Psoas muscle (tissue), 8 donors: Measurements from ENCODE around the gene ZPBP2. TPM values are rescaled to one million over a fixed set of nuclear protein-coding genes. Genes with fewer than 3 reads are reported as not detected.
A peak's percentile ranks its signal among the peaks of the same experiment; 100 is the strongest.

Experiments
- ATAC-seq, 4 donors: fragments of 200-7000 bp; cut with Tn5 transposase; one replicate each; pipeline ENCODE4 v1.9.1; 2020; ENCODE audit warnings: moderate library complexity in 3 of 4, mild to moderate bottlenecking in 2 of 4
- DNase-seq, 2 donors: peaks; one replicate each; pipeline ENCODE4 v3.0.0-alpha.2; 2020
- H3K27ac ChIP-seq: fragments of 200-600 bp; one replicate; pipeline ENCODE4 v1.8.0; 2022
- H3K27me3 ChIP-seq, 3 donors: fragments of 200-600 bp in 1 of 3; one replicate each; pipeline versions ENCODE4 v1.6.1 to v1.8.0; 2013 to 2022; ENCODE audit warnings: low read length in 2 of 3, mild to moderate bottlenecking in 2 of 3, moderate library complexity in 1 of 3; ENCODE audit not compliant: insufficient read depth in 3 of 3
- H3K36me3 ChIP-seq, 2 donors: fragments of 200-600 bp in 1 of 2; one replicate each; pipeline versions ENCODE4 v1.6.1 to v1.8.0; 2013 to 2022; ENCODE audit warnings: low read depth in 1 of 2, mild to moderate bottlenecking in 1 of 2, moderate library complexity in 1 of 2; ENCODE audit not compliant: insufficient read depth in 1 of 2
- H3K4me1 ChIP-seq: fragments of 200-600 bp; one replicate; pipeline ENCODE4 v1.8.0; 2022
- H3K4me3 ChIP-seq: fragments of 200-600 bp; one replicate; pipeline ENCODE4 v1.8.0; 2022; ENCODE audit warnings: mild to moderate bottlenecking
- H3K9me3 ChIP-seq: fragments of 200-600 bp; one replicate; pipeline ENCODE4 v1.8.0; 2022
- WGBS, 3 donors: extraction: QIAGEN DNeasy Blood & Tissue Kit; methylation state at CpG; one replicate each; pipeline versions ENCODE4 v1.1.6 to v1.1.7; 2013; 5-methylcytosine and 5-hydroxymethylcytosine counted together
- intact Hi-C, 2 donors: fragments of 100-400 bp; cut with DNase I; formaldehyde crosslinking; loops; one replicate each; pipeline versions ENCODE4 v1.11.0 to v1.14.2; 2022
- polyA plus RNA-seq, 3 donors: library from polyadenylated mRNA; stranded (reverse); fragments of 200-250 nt; gene quantifications; one replicate each; pipeline ENCODE4 v1.2.3, GENCODE V29; 2013
- total RNA-seq, 4 donors: library from RNA; stranded (reverse); fragmentation: NEBNext Ultra II Directional in 2 of 4; extraction: Animal tissue kit (Norgen Biotek cat#: 25700) in 2 of 4; gene quantifications; one replicate each; pipeline versions ENCODE4 v1.2.1 to v1.2.4, GENCODE V29; 2021 to 2023
- TF ChIP-seq, protein P1 (sequence below): fragments of 200-600 bp; IDR thresholded peaks from one replicate; pipeline ENCODE4 v1.8.0; 2022; ENCODE audit warnings: antibody characterized with exemption
- donor health status: healthy with polysubstance abuse.
- donor health status: DM: no; HTN: no; CAD: no; lungs with moderate emphysema.
- donor health status: Bipolar disorder and iron deficiency.
- donor health status: healthy.
- donor health status: DM: yes; HTN: yes; CAD: no.
- donor health status: DM: no; HTN: no; CAD: no.
- donor health status: DM: no; HTN: no; CAD: no.
- donor health status: DM: yes; HTN: yes; CAD: no.

Gene ZPBP2
- total and polyA plus RNA-seq, 7 donors: not detected

DNA sequence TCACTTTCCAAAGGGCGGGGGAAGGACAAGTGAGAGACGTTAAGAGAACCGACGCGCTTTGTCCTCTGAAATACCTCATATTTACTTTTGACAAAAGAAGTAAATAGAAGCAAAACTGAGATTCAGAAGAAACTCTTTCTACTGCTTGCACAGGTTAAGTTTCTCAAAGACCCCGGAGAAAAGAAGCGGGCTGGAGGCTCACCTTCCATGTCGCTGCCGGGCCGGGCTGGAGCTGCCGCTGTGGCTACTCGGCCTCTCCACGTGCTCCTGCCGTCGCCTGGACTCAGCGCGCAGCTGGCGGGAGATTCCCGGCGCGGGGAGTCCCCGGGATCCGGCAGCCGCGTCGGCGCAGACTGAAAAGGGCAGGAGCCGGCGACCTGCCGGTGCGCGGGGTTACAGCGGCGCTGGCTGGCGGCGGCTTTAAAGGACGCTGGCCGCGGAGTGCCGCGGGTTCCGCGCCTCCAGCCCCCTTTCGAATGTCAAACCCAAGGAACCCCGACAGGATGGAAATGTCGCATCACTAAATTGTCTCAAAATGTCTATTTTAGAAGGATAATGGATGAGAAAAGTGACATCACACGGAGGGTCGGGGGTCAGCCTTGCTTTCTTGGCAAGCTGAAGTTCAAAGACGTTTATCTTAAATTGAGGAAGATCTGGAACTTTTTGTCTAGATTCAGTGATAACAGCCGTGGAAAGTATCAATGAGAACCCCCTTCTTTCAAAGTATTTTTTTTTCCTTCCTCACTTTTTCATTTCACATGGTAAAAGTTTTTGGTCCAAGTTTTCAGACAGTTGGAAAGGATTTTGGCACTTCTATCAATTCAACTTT is 3.9 kb upstream of the ZPBP2 start, which contains the start of gene IKZF3:
TSS of gene IKZF3 (minus strand) at position 395 of the 829 bp plus-strand sequence. CDS start at position 209, 186 bp downstream.
- TF ChIP-seq, protein P1, sequence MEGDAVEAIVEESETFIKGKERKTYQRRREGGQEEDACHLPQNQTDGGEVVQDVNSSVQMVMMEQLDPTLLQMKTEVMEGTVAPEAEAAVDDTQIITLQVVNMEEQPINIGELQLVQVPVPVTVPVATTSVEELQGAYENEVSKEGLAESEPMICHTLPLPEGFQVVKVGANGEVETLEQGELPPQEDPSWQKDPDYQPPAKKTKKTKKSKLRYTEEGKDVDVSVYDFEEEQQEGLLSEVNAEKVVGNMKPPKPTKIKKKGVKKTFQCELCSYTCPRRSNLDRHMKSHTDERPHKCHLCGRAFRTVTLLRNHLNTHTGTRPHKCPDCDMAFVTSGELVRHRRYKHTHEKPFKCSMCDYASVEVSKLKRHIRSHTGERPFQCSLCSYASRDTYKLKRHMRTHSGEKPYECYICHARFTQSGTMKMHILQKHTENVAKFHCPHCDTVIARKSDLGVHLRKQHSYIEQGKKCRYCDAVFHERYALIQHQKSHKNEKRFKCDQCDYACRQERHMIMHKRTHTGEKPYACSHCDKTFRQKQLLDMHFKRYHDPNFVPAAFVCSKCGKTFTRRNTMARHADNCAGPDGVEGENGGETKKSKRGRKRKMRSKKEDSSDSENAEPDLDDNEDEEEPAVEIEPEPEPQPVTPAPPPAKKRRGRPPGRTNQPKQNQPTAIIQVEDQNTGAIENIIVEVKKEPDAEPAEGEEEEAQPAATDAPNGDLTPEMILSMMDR: no peak
- 3 to 5% (median 4%) methylated on average over 50 of the region's 50 CpGs for whole genome bisulfite sequencing, 3 donors
- Histone ChIP-seq H3K36me3 (no peaks in the 10 kb centered on the region), H3K27me3 (peaks cover 7 to 81% (median 24%) of the 10 kb centered on the region in 3 donors), H3K4me3 (peak within 1 kb of the TSS; percentile 44), H3K4me1 (peaks cover 8% of the 10 kb centered on the region), H3K27ac (no peak within 1 kb of the TSS), H3K9me3 (no peaks in the 10 kb centered on the region)
- DNase-seq (peak; percentile 46 to 66), ATAC-seq (peak; percentile 65 to 80 (median 74))
- intact Hi-C loops: loop anchor here in 1 of 2 donors (10.0 kb wide), 1 partner anchor 239 kb away; the partner anchor contains the start of gene PPP1R1B

DNA sequence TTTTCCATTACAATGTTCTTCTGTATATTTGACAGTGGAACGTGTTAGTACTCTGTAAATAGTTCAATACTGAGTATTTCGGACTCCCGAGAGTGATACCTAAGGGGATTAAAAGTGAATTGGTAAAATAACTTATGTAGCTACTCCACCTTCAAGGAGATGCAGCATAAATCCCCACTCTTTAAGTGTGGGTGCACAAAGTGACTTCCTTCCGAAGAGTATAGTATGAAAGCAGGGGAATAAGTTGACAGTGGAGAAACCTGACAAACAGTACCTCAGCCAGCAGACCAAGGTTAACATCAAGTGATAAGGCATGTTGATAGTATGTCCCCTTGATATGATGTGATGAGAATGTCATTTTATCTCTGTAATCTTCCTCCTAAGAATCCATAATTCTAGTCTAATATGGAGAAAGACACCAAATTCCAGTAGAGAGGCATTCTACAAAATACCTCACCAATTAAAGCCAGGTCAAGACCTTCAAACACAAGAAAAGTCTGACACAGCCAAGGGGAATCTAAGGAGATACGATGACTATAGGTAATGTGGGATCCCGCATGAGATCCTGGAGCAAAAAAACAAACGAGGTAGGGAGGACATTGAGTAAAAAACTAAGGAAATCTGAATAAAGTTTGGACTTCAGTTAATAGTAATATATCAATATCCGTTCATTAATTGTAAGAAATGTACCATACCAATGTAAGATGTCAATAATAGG is 1.8 kb upstream of the ZPBP2 start:
- WGBS, 3 donors: 85 to 88% (median 87%) methylated on average over 8 of the region's 8 CpGs
- H3K4me1 ChIP-seq: peaks cover 8% of the 10 kb centered on the region
- no peak overlapping the region for H3K4me3 ChIP-seq
- ATAC-seq: no peak
- DNase-seq: no peak
- peaks cover 7 to 74% (median 24%) of the 10 kb centered on the region in 3 donors for H3K27me3 ChIP-seq
- H3K9me3 ChIP-seq: no peaks in the 10 kb centered on the region
- no peaks in the 10 kb centered on the region for H3K36me3 ChIP-seq
- TF ChIP-seq, protein P1: no peak
- intact Hi-C loops: loop anchor here in 1 of 2 donors (10.0 kb wide), 1 partner anchor 241 kb away; the partner anchor contains the start of gene PPP1R1B
- H3K27ac ChIP-seq: no peak overlapping the region

DNA sequence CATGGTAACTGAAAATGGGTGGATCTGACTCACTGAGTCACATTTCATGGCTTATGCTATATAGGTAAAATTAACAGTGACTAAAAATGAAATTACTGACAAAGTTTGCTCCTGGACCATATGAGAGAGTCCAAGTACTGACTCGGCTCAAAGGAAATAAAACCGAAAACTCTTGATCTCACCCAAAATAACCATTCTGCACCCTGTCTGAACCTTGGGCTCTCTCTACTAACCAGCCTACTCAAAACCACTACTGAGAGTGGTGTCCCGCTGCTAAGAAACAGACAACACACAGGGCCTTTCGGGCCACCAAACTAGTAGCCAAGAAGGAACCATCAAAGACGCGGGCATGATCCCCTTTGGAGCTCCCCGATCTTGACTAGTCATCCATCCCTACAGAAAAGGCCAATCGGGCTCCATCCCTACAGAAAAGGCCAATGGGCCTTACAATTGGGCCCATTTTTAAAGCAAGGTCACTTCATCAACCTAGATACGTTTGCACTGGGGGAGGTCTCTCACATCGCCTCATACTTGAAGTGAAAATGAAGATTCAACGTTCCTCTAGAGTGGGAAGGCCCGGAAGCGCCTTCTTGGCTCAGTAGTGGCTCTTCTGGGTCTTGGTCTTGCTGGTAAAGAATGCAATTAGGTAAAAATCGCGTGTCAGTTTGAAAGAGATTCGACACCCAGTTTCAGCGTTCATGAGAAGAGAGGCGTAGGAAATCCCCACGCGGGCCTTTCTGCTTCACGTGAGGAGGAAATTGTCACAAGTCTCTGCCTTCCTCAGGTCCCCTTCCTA is 720 bp upstream of the ZPBP2 start:
- peaks cover 8% of the 10 kb centered on the region for H3K4me1 ChIP-seq
- DNase-seq (no peak), ATAC-seq (no peak)
- intact Hi-C loops: loop anchor here in 1 of 2 donors (10.0 kb wide), 1 partner anchor 242 kb away; the partner anchor contains the start of gene PPP1R1B
- TF ChIP-seq, protein P1: no peak
- H3K9me3 ChIP-seq: no peaks in the 10 kb centered on the region
- H3K36me3 ChIP-seq: no peaks in the 10 kb centered on the region
- no peak overlapping the region for H3K27ac ChIP-seq
- H3K4me3 ChIP-seq: no peak overlapping the region
- peaks cover 3 to 63% (median 22%) of the 10 kb centered on the region in 3 donors for H3K27me3 ChIP-seq
- WGBS, 3 donors: 78 to 84% (median 83%) methylated on average over 21 of the region's 21 CpGs

DNA sequence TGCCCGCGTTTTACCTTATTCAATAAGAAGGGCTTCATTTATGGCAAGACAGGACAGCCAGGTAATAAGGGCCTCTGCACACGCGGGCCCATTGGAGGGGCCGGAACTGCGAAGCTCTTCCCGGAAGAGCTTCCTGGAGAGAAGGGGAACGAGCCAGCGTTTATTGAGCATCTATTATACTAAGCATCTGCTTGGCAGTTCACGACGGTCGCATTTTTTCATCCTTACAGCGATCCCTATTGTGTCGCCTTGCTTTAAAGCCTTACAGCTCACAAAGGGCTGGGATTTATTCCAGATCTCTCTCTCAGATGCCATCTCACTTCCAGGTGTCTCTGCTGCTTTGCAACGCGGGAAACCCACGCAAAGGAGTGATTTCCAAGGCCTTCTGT is 546 bp downstream of the ZPBP2 start:
- Histone ChIP-seq H3K27ac (no peak overlapping the region), H3K36me3 (no peaks in the 10 kb centered on the region), H3K4me1 (peaks cover 8% of the 10 kb centered on the region), H3K4me3 (no peak overlapping the region), H3K9me3 (no peaks in the 10 kb centered on the region), H3K27me3 (peaks cover 3 to 51% (median 22%) of the 10 kb centered on the region in 3 donors)
- DNase-seq: no peak
- TF ChIP-seq, protein P1: no peak
- ATAC-seq: no peak
- 70 to 77% (median 72%) methylated on average over 17 of the region's 17 CpGs for whole genome bisulfite sequencing, 3 donors
- intact Hi-C loops: loop anchor here in 1 of 2 donors (10.0 kb wide), 1 partner anchor 244 kb away; the partner anchor contains the start of gene PPP1R1B
